Activated CD4-positive, alpha-beta memory T cell treated with anti-CD3 and anti-CD28 coated beads for 36 hours (primary cell): ENCODE results near the gene SEZ6. TPM values are rescaled to one million over a fixed set of nuclear protein-coding genes. Genes with fewer than 3 reads are reported as not detected.

Experiments
- CTCF ChIA-PET: fragments of 350-600 bp; sonication (Branson Sonifier 250); formaldehyde crosslinking; loops from one replicate; lab custom pipeline; 2021; ENCODE audit warnings: antibody characterized with exemption, inconsistent platforms; lab: Charles Lee
- POLR2A ChIA-PET: fragments of 350-600 bp; sonication (Branson Sonifier 250); formaldehyde crosslinking; loops from one replicate; lab custom pipeline; 2021; ENCODE audit warnings: antibody characterized with exemption; lab: Charles Lee
- DNase-seq: peaks from one replicate; pipeline ENCODE4 v3.0.0-alpha.2; 2020
- H3K27ac Mint-ChIP-seq: one replicate; pipeline ENCODE4 v1.8.0; 2021; ENCODE audit warnings: mixed read lengths
- H3K27me3 Mint-ChIP-seq: one replicate; pipeline ENCODE4 v1.8.0; 2021; ENCODE audit warnings: mixed read lengths
- H3K36me3 Mint-ChIP-seq: one replicate; pipeline ENCODE4 v1.8.0; 2021; ENCODE audit warnings: mixed read lengths
- H3K4me1 Mint-ChIP-seq: one replicate; pipeline ENCODE4 v1.8.0; 2021; ENCODE audit warnings: low read depth, mixed read lengths
- H3K4me3 Mint-ChIP-seq: one replicate; pipeline ENCODE4 v1.8.0; 2021; ENCODE audit warnings: mild to moderate bottlenecking, mixed read lengths
- H3K9me3 Mint-ChIP-seq: one replicate; pipeline ENCODE4 v1.8.0; 2021; ENCODE audit warnings: mixed read lengths
- intact Hi-C: fragments of 100-400 bp; cut with micrococcal nuclease; formaldehyde crosslinking; loops from one replicate; pipeline ENCODE4 v1.15.1; 2023
- total RNA-seq, 2 experiments: library from RNA; stranded (reverse); gene quantifications; one replicate each; pipeline ENCODE4 v1.2.3, GENCODE V29; 2021

SEZ6 gene
- total RNA-seq, 2 experiments from 2014 or later = not detected

DNA sequence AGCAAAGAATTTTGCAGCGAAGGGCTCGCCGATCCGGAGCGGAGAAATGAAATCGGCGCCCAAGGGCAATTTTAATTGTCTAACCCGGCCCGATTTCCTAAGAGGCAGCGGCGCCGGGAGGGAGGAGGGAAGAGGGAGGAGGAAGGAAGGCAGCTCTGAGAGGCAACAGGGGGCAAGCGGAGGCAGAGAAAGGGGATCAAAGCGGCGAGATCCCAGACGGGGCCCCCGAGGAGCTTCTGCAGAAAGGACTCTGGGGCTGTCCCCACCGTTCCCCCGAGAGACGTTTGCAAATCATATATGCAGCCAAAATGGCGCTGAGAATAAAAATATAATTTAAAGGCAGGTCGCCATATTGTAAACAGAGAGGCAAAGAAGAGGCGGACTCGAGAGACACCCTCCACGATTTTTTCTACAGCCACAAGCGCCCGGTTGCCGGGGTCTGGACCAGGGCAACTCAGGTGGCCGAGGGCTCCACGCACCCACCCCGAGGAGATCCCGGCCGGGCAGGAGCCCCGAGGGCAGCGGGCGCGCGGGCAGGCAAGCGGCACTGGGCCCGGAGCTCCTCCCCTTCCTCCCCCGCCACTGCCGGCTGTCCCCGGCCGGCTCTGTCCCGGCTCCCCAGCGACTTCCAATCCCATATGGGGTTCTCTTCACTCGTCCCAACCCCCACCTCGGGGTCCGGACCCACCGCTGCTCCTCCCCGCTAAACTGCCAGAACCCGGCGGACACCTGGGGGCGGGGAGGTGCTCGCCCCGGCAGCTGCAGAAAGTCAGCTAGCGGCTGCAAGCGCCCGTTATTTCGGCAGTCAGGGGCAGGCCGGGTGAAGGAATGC is 56.4 kb downstream of the SEZ6 start:
- Mint-ChIP-seq H3K36me3 (peaks cover 32% of the 10 kb centered on the region), H3K4me1 (peaks cover 44% of the 10 kb centered on the region), H3K9me3 (no peaks in the 10 kb centered on the region), H3K4me3 (peak overlapping the region; percentile 95), H3K27me3 (no peaks in the 10 kb centered on the region), H3K27ac (peak overlapping the region; percentile 96)
- peak; percentile 80 for DNase-seq
- intact Hi-C loops = loop anchor here (2.0 to 5.0 kb wide), 3 partner anchors 168 to 352 kb away; partner anchors contain the start of genes BLTP2 and SPAG5
- ChIA-PET CTCF (interaction anchor here (0.6 to 7.3 kb wide), 16 partner anchors 9 to 222 kb away, joined by 3 to 130 read pairs (median 5); partner anchors contain the start of genes DHRS13, NEK8 and TLCD1), POLR2A (interaction anchor here (0.7 to 3.0 kb wide), 11 partner anchors 10 to 238 kb away, joined by 3 to 29 read pairs (median 5); partner anchors contain the start of genes DHRS13, FAM222B, FLOT2 and NEK8)

DNA sequence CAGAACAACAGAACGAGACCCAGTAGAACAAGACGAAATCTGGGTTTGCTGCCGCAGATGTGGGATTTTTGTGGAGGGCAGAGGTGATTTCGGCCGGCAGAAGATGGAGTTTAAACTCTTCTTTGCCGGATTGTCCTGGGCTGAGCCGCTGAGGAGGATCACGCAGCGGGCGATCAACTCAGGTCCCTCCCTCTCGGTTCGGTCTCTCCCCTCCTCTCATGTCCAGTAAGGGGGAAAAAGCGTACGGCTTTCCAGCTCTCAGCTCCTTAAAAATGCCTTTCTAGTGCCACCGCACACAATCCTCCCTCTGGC is 57.0 kb downstream of the SEZ6 start:
- ChIA-PET CTCF (interaction anchor here (1.1 to 7.3 kb wide), 7 partner anchors 9 to 222 kb away, joined by 5 to 130 read pairs (median 7); partner anchors contain the start of genes DHRS13, NEK8 and TLCD1), POLR2A (interaction anchor here (0.7 to 3.0 kb wide), 6 partner anchors 10 to 228 kb away, joined by 3 to 29 read pairs (median 7); partner anchors contain the start of genes DHRS13, FAM222B, NEK8 and TLCD1)
- no peaks in the 10 kb centered on the region for H3K27me3 Mint-ChIP-seq
- H3K27ac Mint-ChIP-seq = peak overlapping the region; percentile 96
- peaks cover 37% of the 10 kb centered on the region for H3K36me3 Mint-ChIP-seq
- intact Hi-C loops = no loop called here
- peaks cover 48% of the 10 kb centered on the region for H3K4me1 Mint-ChIP-seq
- peak; percentile 19 for DNase-seq
- H3K9me3 Mint-ChIP-seq = no peaks in the 10 kb centered on the region
- peak overlapping the region; percentile 95 for H3K4me3 Mint-ChIP-seq

DNA sequence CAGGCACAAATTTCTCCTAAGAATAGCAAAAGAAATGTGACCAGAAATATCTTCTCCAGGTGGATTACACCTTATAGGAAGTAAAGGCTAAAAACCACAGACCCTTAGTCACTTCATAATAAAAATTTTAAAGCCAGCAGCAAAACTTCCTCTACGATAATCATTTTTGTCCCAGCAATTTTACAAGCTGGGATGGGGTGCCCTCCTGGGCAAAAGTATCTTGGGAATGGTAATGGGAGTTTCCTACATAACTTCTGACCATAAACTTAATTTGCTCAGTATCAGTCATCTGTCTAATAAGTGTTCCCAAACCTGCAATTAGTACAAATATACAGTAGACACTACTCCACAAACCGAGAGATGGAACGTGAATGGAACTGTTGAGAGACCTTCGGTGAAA is 57.5 kb downstream of the SEZ6 start:
- no peaks in the 10 kb centered on the region for H3K9me3 Mint-ChIP-seq
- peaks cover 41% of the 10 kb centered on the region for H3K36me3 Mint-ChIP-seq
- CTCF ChIA-PET = interaction anchor here (0.7 to 7.3 kb wide), 5 partner anchors 9 to 221 kb away, joined by 3 to 130 read pairs (median 6); partner anchors contain the start of genes NEK8 and TLCD1
- no peak for DNase-seq
- POLR2A ChIA-PET = interaction anchor here (0.7 to 3.0 kb wide), 3 partner anchors 39 to 221 kb away, joined by 4 to 29 read pairs (median 4); partner anchors contain the start of genes NEK8 and TLCD1
- intact Hi-C loops = no loop called here
- H3K4me3 Mint-ChIP-seq = peak overlapping the region; percentile 95
- H3K4me1 Mint-ChIP-seq = peaks cover 53% of the 10 kb centered on the region
- H3K27me3 Mint-ChIP-seq = no peaks in the 10 kb centered on the region
- peak overlapping the region; percentile 96 for H3K27ac Mint-ChIP-seq

DNA sequence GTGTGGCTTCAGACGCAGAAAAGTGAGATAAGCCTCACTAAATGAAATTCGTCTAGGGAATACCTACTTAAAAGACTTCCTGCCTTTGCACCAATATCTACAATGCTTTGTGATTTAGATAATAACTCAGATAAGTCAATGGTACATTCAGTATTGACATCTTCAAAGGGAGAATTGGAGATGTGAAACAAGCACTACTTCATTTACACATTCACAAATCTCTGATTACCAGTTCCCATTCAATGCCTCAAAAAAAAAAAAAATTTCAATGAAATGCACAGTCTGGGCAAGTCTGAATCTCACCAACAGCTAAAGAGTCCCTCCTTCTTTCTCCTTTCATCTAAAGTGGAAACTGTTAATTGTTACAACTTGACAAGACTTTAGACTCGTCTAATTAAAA is 58.2 kb downstream of the SEZ6 start:
- Mint-ChIP-seq H3K4me3 (peak overlapping the region; percentile 95), H3K9me3 (no peaks in the 10 kb centered on the region), H3K27me3 (no peaks in the 10 kb centered on the region), H3K36me3 (peaks cover 46% of the 10 kb centered on the region), H3K27ac (peak overlapping the region; percentile 96), H3K4me1 (peaks cover 59% of the 10 kb centered on the region)
- ChIA-PET CTCF (interaction anchor here (0.7 to 7.3 kb wide), 4 partner anchors 8 to 220 kb away, joined by 3 to 130 read pairs (median 5); partner anchors contain the start of genes NEK8 and TLCD1), POLR2A (interaction anchor here (0.7 to 1.2 kb wide), 2 partner anchors 38 to 174 kb away, joined by 4 read pairs; no protein-coding TSS in a partner anchor)
- intact Hi-C loops = loop anchor here (2.0 kb wide), 1 partner anchor 137 kb away; no protein-coding TSS in a partner anchor
- DNase-seq = no peak

DNA sequence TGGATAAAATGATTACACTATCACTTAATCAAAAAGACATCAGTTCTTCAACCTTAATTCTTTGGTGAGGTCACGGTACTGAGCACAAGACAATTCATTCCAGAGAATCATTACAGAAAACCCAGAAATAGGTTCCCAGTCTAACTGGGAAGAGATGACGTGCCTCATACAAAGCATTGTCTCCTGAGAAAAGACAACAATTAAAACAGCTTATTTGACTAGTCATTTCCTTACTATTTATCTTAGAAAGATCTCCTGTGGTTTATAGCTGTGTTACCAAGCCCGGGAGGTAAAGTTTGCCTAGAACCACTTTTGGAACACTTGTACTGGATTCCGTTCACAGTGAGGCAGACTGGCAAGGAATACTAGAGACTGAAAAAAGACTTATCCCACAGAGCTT is 59.6 kb downstream of the SEZ6 start:
- ChIA-PET CTCF (interaction anchor here (0.7 to 4.3 kb wide), 9 partner anchors 11 to 219 kb away, joined by 3 to 27 read pairs (median 3); partner anchors contain the start of genes DHRS13, NEK8 and TLCD1), POLR2A (interaction anchor here (0.6 to 1.2 kb wide), 5 partner anchors 8 to 219 kb away, joined by 3 to 5 read pairs (median 3); no protein-coding TSS in a partner anchor)
- H3K4me1 Mint-ChIP-seq = peaks cover 68% of the 10 kb centered on the region
- H3K27ac Mint-ChIP-seq = peak overlapping the region; percentile 68
- peaks cover 50% of the 10 kb centered on the region for H3K36me3 Mint-ChIP-seq
- no peak for DNase-seq
- no peaks in the 10 kb centered on the region for H3K9me3 Mint-ChIP-seq
- peak overlapping the region; percentile 36 for H3K4me3 Mint-ChIP-seq
- no peaks in the 10 kb centered on the region for H3K27me3 Mint-ChIP-seq
- intact Hi-C loops = loop anchor here (1.0 to 2.0 kb wide), 3 partner anchors 20 to 219 kb away; no protein-coding TSS in a partner anchor

DNA sequence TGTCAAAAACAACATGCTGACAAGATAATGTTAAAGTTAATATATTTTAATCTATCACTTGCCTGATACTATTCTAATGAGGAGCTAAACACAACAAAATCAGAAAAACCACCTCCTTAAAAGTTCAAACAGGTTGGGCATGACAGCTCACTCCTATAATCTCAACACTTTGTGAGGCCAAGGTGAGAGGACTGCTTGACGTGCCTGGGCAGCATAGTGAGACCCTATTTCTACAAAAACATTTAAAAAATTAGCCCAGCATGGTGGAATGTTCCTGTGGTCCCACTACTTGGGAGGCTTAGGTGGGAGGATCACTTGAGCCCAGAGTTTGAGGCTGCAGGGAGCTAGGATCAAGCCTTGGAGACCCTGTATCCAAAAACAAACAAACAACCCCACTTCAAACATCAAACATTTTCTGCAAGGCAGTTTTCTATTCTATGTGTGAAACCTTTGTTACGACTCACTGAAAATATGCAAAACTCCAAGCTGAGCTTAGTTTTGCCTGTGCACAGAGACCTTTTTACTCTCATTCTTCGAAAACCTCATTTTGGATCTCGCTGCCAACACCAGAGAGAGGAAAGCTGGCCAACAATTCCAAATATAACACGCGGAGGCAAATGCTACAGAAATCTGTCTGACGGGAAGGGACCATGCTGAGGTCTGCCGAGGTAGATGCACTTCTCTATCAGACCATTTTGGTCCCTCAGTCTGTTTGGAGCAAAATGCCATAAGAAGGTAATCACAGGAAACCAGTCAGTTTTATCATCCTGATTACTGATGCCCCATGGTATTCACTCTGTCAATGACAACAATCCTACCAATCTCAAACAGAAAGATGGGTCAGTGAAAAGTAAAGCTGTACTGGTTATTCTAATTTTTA is 60.7 kb downstream of the SEZ6 start:
- no peak for DNase-seq
- peaks cover 45% of the 10 kb centered on the region for H3K36me3 Mint-ChIP-seq
- POLR2A ChIA-PET = no interaction called here
- peak overlapping the region; percentile 68 for H3K27ac Mint-ChIP-seq
- peaks cover 79% of the 10 kb centered on the region for H3K4me1 Mint-ChIP-seq
- intact Hi-C loops = no loop called here
- no peak overlapping the region for H3K4me3 Mint-ChIP-seq
- no peaks in the 10 kb centered on the region for H3K9me3 Mint-ChIP-seq
- no peaks in the 10 kb centered on the region for H3K27me3 Mint-ChIP-seq
- CTCF ChIA-PET = interaction anchor here (1.1 to 4.3 kb wide), 6 partner anchors 9 to 218 kb away, joined by 3 to 27 read pairs (median 7); partner anchors contain the start of genes DHRS13, NEK8 and TLCD1

DNA sequence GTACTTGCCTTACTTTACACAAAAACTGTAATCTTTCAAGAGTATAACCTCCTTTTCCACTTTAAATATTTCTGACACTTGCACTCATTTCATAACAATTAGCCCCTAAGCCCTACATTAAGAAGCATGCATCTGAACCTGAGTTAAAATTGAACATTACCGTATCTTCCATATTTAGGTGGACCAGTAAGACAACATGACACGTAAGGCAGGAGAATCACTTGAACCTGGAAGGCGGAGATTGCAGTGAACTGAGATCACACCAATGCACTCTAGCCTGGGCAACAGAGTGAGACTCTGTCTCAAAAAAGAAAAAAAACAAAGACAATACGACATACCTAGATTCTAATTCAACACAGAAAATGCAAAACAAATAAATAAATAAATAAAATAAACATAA is 61.5 kb downstream of the SEZ6 start:
- no peaks in the 10 kb centered on the region for H3K9me3 Mint-ChIP-seq
- POLR2A ChIA-PET = interaction anchor here (0.8 kb wide), 1 partner anchor 47 kb away, joined by 3 read pairs; the partner anchor contains the start of gene FLOT2
- H3K4me3 Mint-ChIP-seq = no peak overlapping the region
- peaks cover 44% of the 10 kb centered on the region for H3K36me3 Mint-ChIP-seq
- no peaks in the 10 kb centered on the region for H3K27me3 Mint-ChIP-seq
- peak overlapping the region; percentile 30 for H3K27ac Mint-ChIP-seq
- intact Hi-C loops = no loop called here
- DNase-seq = no peak
- CTCF ChIA-PET = interaction anchor here (1.1 to 4.3 kb wide), 7 partner anchors 9 to 217 kb away, joined by 3 to 27 read pairs (median 5); partner anchors contain the start of genes DHRS13, NEK8 and TLCD1
- peaks cover 86% of the 10 kb centered on the region for H3K4me1 Mint-ChIP-seq

DNA sequence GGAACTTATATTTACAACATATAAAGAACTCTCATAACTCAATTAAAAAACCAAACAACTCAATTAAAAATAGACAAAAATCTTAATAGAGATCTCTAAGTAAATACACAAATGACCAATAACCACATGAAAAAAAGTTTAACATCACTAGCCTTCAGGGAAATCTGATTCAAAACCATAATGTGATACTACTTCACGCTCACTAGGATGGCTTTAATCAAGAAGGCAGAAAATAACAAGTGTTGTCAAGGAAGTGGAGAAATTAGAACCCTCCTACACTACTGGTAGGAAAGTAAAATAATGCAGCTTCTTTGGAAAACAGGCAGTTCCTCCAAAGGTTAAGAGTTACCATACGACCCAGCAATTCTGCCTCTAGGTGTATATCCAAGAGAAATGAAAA is 62.9 kb downstream of the SEZ6 start:
- intact Hi-C loops = no loop called here
- Mint-ChIP-seq H3K27me3 (no peaks in the 10 kb centered on the region), H3K4me3 (no peak overlapping the region), H3K36me3 (peaks cover 29% of the 10 kb centered on the region), H3K4me1 (peaks cover 87% of the 10 kb centered on the region), H3K9me3 (no peaks in the 10 kb centered on the region), H3K27ac (no peak overlapping the region)
- ChIA-PET CTCF (interaction anchor here (1.6 to 4.3 kb wide), 3 partner anchors 40 to 215 kb away, joined by 3 to 27 read pairs (median 14); partner anchors contain the start of genes DHRS13, NEK8 and TLCD1), POLR2A (interaction anchor here (0.9 kb wide), 1 partner anchor 216 kb away, joined by 3 read pairs; no protein-coding TSS in a partner anchor)
- no peak for DNase-seq

DNA sequence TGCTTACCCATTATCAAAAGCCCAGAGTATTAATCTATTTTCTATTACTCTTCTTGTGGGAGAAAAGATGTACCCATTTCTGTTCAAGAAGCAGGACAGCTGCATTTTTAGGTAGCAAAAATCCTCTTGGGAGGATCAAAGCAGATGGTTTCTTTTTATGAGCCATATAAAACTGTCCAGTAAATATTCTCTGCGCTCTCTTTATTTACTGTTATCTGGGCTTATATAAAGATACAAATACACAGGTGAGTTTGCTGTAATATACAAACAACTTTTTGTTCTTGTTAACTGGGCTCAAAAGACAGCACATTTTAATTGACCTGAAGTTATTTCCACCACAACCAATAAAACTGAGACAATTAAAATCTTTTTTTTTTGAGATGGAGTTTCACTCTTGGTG is 64.6 kb downstream of the SEZ6 start:
- POLR2A ChIA-PET = no interaction called here
- no peak for DNase-seq
- intact Hi-C loops = no loop called here
- H3K36me3 Mint-ChIP-seq = peaks cover 25% of the 10 kb centered on the region
- no peak overlapping the region for H3K27ac Mint-ChIP-seq
- H3K27me3 Mint-ChIP-seq = no peaks in the 10 kb centered on the region
- peaks cover 86% of the 10 kb centered on the region for H3K4me1 Mint-ChIP-seq
- CTCF ChIA-PET = interaction anchor here (0.5 to 1.6 kb wide), 5 partner anchors 11 to 210 kb away, joined by 3 to 6 read pairs (median 5); no protein-coding TSS in a partner anchor
- H3K4me3 Mint-ChIP-seq = no peak overlapping the region
- H3K9me3 Mint-ChIP-seq = no peaks in the 10 kb centered on the region

DNA sequence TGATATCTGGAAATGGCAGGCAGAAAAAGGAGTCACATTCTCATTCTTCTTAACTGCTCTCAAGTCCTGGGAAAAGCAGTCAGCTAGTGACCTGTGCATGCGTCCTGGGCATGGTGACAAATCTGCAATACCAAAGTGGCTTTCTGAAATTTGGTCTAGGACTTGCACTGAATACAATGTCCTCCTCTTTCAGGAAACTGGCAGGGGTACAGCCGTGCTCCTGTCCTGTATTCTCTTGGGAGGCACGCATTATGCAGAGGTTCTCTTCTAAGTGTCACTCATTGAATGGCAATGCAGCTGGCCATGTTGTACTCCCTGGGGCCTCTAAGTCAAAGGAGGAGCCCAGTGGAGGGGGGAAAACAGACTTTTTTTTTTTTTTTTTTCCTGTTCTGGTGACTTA is 65.2 kb downstream of the SEZ6 start:
- CTCF ChIA-PET = interaction anchor here (0.5 to 2.3 kb wide), 6 partner anchors 9 to 209 kb away, joined by 3 to 8 read pairs (median 6); no protein-coding TSS in a partner anchor
- peak overlapping the region; percentile 64 for H3K27ac Mint-ChIP-seq
- H3K9me3 Mint-ChIP-seq = no peaks in the 10 kb centered on the region
- no peak for DNase-seq
- peaks cover 86% of the 10 kb centered on the region for H3K4me1 Mint-ChIP-seq
- H3K36me3 Mint-ChIP-seq = peaks cover 25% of the 10 kb centered on the region
- no peak overlapping the region for H3K4me3 Mint-ChIP-seq
- POLR2A ChIA-PET = interaction anchor here (0.6 kb wide), 1 partner anchor 11 kb away, joined by 5 read pairs; the partner anchor contains the start of gene PHF12
- no peaks in the 10 kb centered on the region for H3K27me3 Mint-ChIP-seq
- intact Hi-C loops = no loop called here
